PFSK-1 (cell line): ENCODE data around the gene GFOD1.

ENCODE experiments used
- FOXP2 ChIP-seq: optimal IDR thresholded peaks from 2 replicates; pipeline ENCODE3; 2011; ENCODE audit warnings: borderline replicate concordance, control low read depth, inconsistent platforms; ENCODE audit not compliant: insufficient read depth; ENCODE audit errors: extremely low read length, extremely low read depth
- POLR2AphosphoS5 ChIP-seq: IDR thresholded peaks from 2 replicates; pipeline ENCODE4 v1.6.1; 2012; ENCODE audit warnings: low read depth, mild to moderate bottlenecking, control low read depth, low read length, moderate library complexity
- REST ChIP-seq, 2 experiments: IDR thresholded peaks; 2 replicates each; pipeline versions ENCODE4 v1.6.1 to v1.8.0; 2011 to 2012; ENCODE audit warnings: low read depth in 2 of 2, low read length in 2 of 2, control low read depth in 1 of 2, inconsistent platforms in 1 of 2, mild to moderate bottlenecking in 1 of 2, moderate library complexity in 1 of 2; ENCODE audit not compliant: insufficient read depth in 1 of 2
- SIN3A ChIP-seq: IDR thresholded peaks from 2 replicates; pipeline ENCODE4 v1.6.1; 2012; ENCODE audit warnings: mild to moderate bottlenecking, low read length, moderate library complexity, borderline replicate concordance; ENCODE audit not compliant: insufficient read depth
- TAF1 ChIP-seq: IDR thresholded peaks from 2 replicates; pipeline ENCODE4 v1.6.1; 2012; ENCODE audit warnings: low read length, control low read depth, borderline replicate concordance; ENCODE audit not compliant: insufficient read depth

GFOD1 gene

GRCh38 chr6:13434777-13435176, 52.6 kb downstream of the GFOD1 start:
- TF ChIP-seq POLR2AphosphoS5 (no peak), REST (IDR thresholded peaks at IDR 0.05; ENCODE audit: insufficient read depth in 1 of 2, low read depth in 2 of 2, low read length in 2 of 2) (no peak), FOXP2 (no peak), TAF1 (no peak), SIN3A (no peak)

GRCh38 chr6:13433709-13434121, 53.7 kb downstream of the GFOD1 start:
- TF ChIP-seq SIN3A (no peak), FOXP2 (no peak)

- TF ChIP-seq REST (IDR thresholded peaks at IDR 0.05; ENCODE audit: insufficient read depth in 1 of 2, low read depth in 2 of 2, low read length in 2 of 2) (no peak), SIN3A (no peak), POLR2AphosphoS5 (no peak), FOXP2 (no peak), TAF1 (no peak)
Measured at GRCh38 chr6:13432526-13433184, 54.7 kb downstream of the GFOD1 start.

- TF ChIP-seq REST (IDR thresholded peaks at IDR 0.05; ENCODE audit: insufficient read depth in 1 of 2, low read depth in 2 of 2, low read length in 2 of 2) (no peak), TAF1 (no peak), FOXP2 (no peak), POLR2AphosphoS5 (no peak), SIN3A (no peak)
Measured at GRCh38 chr6:13431861-13432465, 55.4 kb downstream of the GFOD1 start.

- no peak for TF ChIP-seq REST (IDR thresholded peaks at IDR 0.05; ENCODE audit: insufficient read depth in 1 of 2, low read depth in 2 of 2, low read length in 2 of 2)
- no peak for TF ChIP-seq POLR2AphosphoS5
- no peak for TF ChIP-seq SIN3A
- TF ChIP-seq FOXP2: no peak
- no peak for TF ChIP-seq TAF1
Measured at GRCh38 chr6:13431059-13431656, 56.2 kb downstream of the GFOD1 start.
